Forelimb muscle (tissue), 1 donor: ENCODE results near the gene RTF2. TPM values are rescaled to one million over a fixed set of nuclear protein-coding genes. Genes with fewer than 3 reads are reported as not detected.
"Not testable (repeated sequence)": the region's sequence is repeated elsewhere in the genome, so short reads cannot be mapped to it uniquely, and the experiment has no call there.

Experiments
- DNase-seq: peaks from one replicate; pipeline ENCODE4 v3.0.0-alpha.2; 2013; ENCODE audit warnings: low read depth
- polyA plus RNA-seq: library from polyadenylated mRNA; unstranded; fragments of 120-200 nt; gene quantifications from one replicate; pipeline ENCODE4 v1.2.1, GENCODE V29; 2013; ENCODE audit not compliant: insufficient read length

Gene RTF2
- polyA plus RNA-seq, 1 donor = 101 TPM

DNA sequence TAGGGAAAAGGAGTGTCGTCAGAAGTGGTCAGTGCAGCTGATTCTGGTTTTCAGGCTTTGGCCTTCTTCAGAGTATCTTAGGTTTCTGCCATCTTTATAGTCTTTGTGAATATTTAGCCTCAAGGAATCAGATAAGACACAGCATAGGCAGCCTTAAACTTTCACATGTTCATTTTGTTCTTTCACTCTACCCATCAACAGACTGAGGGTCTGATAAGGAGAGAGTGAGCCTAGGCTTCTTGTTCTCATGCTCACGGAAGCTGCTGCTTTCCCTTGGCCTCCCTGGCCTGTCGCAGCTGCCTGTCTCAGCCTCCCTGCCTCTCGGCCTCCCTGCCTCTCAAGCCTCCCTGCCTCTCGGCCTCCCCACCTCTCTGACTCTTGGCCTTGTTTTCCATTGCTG is 20.1 kb downstream of the RTF2 start:
- no peak for DNase-seq

DNA sequence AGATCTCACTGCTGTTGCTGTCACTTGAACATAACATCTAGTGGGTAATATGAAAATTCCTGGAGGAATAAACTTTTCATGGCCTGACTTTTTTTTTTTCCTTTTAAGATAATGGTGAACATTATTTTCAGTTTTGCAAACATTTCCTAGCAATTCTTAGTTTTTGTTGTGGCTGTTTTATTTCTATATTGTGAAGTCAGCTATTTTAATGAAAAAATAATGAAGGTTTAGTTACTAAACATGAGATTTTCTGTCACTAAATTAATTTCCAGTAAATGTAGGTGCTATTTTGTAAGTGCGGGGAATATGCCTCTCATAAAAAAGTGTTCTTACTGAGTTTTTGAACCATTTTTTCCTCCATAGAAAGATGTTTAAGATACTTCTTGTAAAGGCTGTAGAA is 32.7 kb downstream of the RTF2 start:
- DNase-seq = no peak

DNA sequence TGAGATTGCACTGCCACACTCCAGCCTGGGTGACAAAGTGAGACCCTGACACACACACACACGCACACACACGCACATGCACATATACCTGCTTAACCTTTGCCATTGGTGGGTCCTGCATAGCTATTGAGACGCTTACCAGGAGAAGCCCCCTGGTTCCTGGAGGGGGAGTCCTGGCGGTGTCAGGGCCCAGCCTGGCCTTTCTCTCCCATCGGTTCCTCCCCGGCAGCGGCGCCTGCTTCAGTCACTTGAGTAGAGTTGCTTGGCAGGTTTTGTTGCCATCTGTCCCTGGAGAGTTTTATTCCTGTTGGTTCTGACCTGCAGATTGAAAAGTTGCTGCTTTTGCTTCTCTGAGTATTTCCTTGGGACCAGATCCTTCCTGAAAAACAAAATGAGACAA is 35.5 kb downstream of the RTF2 start:
- no peak for DNase-seq

DNA sequence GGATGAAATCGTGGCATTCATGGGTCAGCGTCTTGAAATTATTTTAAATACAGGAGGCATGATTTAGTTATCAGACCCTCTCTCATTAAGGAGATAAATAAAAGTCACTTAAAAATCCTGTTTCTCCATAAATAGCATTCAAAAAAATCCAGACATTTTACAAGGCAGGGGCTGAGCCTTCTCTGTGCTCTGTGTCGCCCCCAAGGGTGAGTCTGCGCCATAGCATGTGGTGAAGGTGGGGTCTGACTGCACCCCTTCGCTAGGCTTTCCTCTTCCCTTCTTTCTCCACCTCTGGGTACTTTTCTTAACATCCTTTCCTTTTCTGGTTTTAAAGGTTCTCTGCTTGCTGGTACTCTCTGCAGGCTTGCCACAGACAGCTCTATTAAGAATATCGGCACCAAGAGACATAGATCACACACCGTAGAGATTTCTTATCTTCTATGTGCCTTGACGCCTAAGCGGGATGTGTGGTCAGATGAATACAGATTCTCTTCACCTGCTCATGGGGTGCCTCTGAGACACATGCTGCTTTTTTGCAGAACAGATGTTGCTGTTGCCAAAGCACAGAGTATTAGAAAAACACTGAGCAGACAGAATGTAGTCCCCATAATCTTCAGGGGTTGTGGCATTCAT is 36.1 kb downstream of the RTF2 start:
- no peak for DNase-seq

DNA sequence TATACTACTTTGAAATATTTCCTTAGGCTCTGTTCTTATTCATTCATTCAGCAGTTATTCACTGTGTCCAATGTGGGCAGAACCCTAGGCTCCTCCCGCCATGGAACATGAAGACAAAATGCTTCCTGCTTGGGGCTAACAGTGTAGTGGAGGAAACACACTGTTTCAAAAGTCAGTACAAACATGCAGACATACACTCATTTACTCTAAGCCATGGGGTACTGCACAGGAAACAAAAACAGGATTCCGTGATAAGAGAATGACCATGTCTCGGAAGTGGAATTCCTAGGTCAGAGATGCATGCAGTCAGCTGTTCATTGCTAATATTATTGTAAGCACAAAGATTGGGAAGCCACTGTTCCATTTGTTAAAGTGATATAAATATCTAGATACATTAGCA is 37.7 kb downstream of the RTF2 start:
- no peak for DNase-seq

DNA sequence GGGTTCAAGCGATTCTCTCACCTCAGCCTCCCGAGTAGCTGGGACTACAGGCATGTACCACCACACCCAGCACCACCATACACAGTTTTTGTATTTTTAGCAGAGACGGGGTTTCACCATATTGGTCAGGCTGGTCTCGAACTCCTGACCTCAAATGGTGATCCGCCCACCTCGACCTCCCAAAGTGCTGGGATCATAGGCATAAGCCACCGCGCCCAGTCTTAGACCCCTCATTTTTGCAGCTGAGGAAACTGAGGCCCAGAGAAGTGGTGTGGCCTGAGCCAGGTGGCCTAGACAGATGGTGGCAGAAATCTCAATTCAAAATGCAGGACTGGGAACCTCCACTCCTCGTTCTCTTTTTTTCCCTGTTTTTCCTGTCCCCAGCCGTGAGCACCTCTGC is 43.5 kb downstream of the RTF2 start:
- no peak for DNase-seq

DNA sequence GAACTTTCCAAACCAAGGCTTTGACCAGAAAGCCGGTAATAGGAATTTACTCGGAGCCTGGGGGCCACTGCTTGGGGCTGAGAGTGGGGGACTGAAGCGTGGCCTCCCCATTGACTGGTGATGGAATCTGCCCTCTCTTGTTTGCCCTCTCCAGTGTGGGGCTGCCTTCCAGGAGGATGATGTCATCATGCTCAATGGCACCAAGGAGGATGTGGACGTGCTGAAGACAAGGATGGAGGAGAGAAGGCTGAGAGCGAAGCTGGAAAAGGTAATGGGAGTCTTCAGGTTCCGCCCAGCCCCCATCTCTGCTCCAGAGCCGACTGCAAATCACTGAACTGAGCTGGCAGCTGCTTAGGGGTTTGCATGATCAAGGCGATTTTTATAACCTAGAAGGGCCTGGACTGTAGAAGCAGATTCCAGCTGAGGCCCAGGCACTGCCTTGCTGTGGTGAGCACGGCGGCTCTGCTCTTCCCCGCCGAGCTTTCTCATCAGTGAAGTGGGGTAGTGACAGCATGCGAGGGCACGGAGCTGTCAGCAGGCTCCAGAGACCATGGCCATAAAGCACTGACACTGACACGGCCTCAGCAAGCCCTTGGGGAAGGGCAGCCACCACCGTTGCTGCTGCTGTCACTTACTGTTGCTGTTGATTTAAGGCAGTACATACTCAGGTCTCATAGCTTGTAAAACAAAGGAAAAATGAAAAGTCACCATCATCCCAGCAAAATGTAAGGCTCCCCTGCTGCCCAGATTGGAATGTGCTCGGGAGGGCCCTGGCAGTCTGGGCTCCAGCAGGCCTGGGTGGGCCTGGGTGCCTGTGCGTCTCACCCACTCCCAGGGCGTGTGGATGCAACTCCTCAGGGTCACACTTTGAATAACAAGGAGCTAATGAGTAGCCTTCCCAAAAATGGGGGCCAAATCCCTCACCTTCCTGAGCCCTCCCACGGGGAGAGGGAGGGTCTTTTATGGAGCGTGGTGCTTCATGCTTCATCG is 45.0 kb downstream of the RTF2 start:
- DNase-seq = no peak

DNA sequence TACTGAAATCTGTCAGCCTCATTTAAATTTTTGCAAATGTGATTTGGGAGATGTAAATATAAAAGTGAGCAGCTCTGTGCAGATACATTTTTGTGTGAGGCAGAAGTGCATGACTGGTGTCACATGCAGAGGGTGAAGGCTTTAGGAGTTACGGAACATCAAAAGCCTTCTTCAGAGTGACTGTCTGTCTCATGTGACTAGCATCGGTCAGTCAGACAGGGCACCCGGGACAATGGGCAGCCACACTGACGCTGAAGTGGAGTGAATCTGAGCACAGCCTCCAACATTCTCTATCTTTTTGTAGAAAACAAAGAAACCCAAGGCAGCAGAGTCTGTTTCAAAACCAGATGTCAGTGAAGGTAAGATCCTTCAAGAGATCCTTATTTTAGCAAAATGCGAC is 48.2 kb downstream of the RTF2 start:
- DNase-seq = no peak

DNA sequence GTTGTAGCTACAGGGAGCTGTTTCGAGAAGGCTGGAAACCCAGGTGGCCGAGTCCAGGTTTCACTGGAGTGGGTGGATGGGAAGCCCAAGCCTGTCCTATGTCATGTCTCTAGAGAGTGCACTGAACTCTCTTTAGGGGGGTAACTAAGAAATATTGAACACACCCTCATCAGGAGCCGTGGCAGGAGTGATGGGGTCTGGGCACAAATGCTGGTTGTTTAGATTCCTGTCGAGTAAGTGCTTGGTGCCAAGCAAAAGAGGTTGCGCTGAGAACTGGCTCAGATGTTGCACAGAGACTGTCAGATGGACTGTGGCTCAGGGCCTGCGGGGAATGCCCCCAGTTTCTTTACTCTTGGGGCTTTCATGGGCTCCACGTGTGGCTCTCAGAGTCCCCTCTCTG is 48.8 kb downstream of the RTF2 start:
- no peak for DNase-seq

DNA sequence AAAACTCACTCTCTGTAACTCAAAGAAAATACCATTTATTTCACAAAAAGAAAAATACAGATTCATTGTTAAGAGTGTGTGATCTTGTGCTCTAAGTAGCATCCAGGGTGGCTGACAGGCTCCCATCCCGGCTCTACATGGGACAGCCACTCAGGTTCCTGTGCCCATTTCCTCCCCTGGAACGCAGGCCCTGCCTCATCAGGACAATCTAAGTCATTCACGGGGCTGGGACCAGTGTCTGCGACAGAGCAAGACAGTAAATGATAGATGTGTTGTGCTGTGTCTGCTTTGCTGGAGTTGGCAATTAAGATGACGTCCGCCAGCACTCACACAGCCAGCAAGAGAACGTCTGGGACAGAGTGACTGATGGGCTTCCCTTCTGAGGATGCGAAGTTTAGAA is 49.2 kb downstream of the RTF2 start:
- no peak for DNase-seq

DNA sequence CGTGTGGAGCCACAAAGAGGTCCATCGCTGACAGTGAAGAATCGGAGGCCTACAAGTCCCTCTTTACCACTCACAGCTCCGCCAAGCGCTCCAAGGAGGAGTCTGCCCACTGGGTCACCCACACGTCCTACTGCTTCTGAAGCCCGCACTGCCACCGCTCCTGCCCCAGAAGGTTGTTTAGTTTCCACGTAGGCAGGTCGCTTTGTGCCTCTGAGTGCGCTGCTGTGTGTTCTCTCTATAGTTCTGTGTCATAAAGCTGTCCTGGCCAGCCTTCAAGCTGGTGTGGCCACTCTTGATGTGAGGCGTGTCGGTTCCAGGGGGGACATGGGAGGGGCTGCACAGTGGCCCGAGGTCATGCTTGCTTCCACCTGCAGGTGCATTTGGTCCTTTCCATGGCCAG is 49.7 kb downstream of the RTF2 start:
- no peak for DNase-seq

DNA sequence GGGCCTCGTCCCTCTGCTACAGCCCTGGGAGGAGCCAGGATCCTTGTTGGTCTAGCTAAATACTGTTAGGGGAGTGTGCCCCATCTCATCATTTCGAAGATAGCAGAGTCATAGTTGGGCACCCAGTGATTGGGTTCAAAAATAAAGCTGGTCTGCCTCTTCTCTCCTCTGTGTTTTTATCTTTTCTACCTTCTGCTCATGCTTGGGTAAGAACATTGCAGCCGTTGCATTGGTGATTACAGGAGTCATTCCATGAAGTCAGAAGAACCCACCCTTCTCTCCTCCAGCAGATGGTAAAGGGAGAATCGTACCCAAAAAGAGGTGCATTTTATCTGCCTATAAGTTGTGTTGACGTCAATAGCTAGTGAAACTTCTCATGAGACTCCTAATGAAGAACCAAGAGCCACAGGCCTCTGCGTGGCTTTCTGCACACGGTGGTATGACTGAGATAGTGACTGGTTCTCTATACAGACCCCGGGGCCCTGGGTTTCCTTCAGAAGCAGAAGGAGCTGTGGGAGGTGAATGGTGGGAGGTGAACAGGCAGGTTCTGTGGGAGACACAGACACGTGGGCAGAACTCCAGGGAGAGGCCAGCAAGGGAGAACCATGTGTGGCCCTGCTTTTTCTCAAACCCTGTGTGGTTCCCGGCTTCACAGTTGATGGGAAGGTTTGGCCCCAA is 50.4 kb downstream of the RTF2 start:
- DNase-seq = no peak

DNA sequence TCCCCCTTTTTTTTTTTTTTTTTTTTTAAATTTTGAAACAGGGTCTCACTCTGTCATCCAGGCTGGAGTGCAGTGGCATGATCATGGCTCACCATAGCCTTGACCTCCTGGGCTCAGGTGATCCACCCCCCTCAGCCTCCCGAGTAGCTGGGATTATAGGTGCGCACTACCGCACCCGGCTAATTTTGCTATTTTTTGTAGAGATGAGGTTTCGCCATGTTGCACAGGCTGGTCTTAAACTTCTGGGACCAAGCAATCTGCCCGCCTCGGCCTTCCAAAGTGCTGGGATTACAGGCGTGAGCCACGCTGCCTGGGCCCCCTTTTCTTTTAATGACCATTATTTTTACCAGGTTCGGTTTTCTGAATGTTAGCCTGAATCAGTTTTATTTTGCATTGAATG is 51.1 kb downstream of the RTF2 start:
- no peak for DNase-seq

DNA sequence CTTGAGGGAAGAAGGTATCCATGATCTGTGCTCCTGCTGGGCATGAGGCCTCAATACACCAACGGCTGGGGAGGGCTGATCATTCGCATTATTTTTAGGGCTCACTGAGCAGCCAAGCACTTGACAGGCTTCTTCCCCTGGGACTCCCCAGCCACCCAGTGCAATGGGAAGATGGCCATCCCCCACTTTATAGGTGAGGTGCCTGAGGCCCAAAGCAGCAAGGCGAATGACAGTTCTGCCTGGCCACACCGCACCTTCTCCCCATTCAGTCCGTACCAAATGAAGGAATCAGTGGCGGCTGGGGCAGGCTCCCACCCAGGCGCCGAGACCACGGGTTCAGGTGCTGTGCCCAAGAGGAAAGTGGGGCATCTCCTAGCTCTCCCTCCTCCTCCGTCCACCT is 51.8 kb downstream of the RTF2 start:
- no peak for DNase-seq

DNA sequence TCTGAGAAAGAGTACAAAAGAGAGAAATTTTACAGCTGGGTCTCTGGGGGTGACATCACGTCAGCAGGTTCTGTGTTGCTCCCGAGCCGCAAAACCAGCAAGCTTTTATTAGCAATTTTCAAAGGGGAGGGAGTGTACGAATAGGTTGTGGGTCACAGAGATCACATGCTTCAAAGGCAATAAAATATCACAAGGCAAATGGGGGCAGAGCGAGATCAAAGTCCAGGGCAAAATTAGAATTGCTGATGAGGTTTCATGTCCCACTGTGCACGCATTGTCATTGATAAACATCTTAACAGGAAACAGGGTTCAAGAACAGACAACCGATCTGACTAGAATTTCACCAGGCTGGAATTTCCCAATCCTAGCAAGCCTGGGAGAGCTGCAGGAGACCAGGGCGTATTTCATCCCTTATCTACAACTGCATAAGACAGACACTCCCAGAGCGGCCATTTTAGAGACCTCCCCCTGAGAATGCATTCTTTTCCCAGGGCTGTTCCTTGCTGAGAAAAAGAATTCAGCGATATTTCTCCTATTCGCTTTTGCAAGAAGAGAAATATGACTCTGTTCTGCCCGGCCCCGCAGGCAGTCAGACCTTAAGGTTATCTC is 52.4 kb downstream of the RTF2 start:
- not testable (repeated sequence) for DNase-seq

DNA sequence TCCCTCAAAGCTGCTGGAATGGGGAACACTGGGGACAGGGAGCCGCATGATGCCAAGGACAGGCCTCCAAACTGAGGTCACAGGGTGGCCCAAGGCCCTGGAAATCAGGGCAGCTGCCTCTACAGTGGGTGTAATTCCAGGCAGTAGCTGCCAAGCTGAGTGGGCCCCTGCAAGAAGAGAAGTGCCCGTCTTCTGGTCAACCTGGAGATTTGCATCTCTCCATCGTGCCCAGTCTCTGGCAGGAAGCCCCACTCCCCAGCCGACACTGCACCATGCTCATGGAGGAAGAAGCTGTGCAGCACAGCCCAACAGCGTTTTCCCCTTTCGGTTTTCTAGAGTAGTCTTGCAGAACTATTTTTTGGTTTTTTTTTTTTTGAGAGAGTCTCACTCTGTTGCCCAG is 53.9 kb downstream of the RTF2 start:
- no peak for DNase-seq

DNA sequence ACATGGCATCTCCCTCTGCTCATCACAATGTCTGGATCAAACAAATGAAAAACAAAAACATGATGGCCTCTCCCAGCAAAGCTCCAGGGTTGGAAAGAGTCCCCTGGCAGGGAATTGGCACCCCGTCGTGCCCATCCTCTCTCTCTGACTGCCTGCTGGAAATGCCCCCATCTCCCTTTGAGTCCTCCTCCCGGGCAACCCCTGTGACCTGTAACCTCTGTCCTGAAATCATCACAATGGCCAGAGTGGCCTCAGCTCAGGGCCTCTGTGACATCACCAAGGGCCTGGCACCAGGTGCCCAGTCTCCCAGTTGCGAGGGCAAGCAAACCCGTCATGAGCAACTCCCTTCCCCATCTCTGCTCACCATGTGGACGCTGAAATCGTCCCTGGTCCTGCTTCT is 56.0 kb downstream of the RTF2 start, which contains the start of gene FAM209A:
FAM209A (plus strand) TSS at position 301 of the 400 bp plus-strand sequence; CDS start at position 366, 65 bp downstream.
- DNase-seq = not testable (repeated sequence)

DNA sequence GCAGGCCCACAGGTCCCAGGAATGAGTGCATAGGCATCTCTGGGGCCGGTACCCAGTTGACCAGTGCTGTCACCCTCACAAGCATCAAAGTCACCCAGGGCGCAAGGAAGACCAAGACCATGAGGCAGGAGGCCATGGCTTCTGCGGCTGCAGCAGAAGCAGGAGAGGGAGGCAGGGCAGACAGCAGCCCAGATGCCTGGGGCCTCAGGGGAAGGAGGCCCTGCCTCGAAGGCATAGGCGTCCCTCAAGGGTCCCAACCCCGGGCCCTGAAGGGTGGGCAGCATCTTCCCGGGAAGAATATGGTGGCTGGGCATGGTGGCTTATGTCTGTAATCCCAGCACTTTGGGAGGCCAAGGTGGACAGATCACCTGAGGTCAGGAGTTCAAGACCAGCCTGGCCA is 59.1 kb downstream of the RTF2 start:
- no peak for DNase-seq

DNA sequence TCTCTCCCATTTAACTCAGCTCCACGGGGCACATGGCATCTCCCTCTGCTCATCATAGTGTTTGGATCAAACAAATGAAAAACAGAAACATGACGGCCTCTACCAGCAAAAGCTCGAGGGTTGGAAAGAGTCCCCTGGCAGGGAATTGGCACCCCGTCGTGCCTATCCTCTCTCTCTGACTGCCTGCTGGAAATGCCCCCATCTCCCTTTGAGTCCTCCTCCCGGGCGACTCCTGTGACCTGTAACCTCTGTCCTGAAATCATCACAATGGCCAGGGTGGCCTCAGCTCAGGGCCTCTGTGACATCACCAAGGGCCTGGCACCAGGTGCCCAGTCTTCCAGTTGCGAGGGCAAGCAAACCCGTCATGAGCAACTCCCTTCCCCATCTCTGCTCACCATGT is 64.5 kb downstream of the RTF2 start, which contains the start of gene FAM209B:
FAM209B (plus strand) TSS at position 301 of the 400 bp plus-strand sequence; CDS start at position 397, 96 bp downstream.
- DNase-seq = not testable (repeated sequence)

DNA sequence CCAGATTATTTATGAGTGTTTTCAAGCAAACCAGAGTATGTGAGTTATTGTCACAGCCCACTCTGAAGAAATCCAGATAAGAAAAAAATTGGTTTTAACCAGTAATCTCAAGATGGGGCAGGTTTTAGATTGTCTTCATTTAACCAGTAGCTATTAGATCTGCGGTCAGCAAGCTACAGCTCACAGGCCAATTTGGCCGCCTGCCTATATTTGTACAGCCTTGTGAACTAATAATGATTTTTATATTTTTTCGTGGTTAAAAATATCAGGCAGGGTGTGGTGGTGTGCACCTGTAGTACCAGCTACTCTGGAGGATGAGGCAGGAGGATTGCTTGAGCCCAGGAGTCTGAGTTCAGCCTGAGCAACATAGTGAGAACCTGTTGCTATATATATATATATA is 69.6 kb downstream of the RTF2 start:
- no peak for DNase-seq

DNA sequence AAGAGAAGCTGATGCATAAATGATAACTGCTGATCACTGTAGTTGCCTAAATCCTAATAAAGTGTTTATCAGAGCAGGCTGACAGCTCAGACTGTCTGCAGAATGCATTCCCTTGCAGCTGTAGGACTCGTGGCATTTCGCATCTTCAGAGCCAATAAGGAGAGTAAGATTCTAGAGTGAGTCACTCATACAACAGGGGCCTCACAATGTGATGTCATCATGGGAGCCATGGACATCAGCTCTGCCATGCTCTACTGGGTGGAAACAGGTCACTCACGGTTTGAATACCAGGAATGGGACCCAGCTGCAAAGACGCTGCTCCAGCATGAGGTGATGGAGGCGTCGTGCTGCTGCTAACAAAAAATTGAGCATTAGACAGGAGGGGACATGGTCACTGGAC is 72.0 kb downstream of the RTF2 start:
- DNase-seq = no peak

DNA sequence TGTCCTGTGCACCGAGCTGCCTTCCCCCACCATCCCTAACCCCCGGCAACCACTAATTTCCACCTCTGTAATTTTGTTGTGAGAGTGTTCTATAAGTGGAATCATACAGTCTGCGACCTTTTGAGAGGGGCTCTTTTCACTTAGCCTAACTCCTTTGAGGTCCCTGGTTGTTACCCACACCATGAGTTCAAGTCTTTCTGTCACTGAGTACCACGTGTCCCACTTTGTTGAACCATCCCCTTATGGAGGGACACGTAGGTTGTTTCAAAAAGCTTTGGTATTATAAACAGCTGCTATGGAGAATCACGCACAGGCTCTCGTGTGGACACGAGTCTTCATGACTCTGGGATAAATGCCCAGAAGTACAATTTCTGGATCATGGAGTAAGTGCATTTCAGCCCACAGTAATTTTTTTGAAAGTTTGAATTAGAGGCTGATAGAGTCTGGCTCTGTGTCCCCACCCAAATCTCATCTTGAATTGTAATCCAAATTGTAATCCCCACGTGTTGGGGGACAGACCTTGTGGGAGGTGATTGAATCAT is 74.1 kb downstream of the RTF2 start:
- DNase-seq = peak; percentile 6
